Keratinocyte (primary cell): ENCODE data around the gene PPIA. TPM values are rescaled to one million over a fixed set of nuclear protein-coding genes. Genes with fewer than 3 reads are reported as not detected.

Experiments
- DNase-seq: peaks from one replicate; pipeline ENCODE4 v3.0.0-alpha.2; 2011; ENCODE audit warnings: low read depth, missing footprints, low spot score
- FAIRE-seq: peaks from 2 replicates; lab custom pipeline; 2011; peaks lifted over from hg19 to GRCh38; lab: Jason Lieb, UNC
- H2AFZ ChIP-seq: 2 replicates; pipeline ENCODE4 v1.6.0; 2012; ENCODE audit warnings: low read length, control low read depth, inconsistent platforms; ENCODE audit not compliant: control insufficient read depth
- H3K27ac ChIP-seq: 2 replicates; pipeline ENCODE4 v1.5.1; 2011; ENCODE audit warnings: low read length; ENCODE audit not compliant: control insufficient read depth, insufficient read depth
- H3K27me3 ChIP-seq: 3 replicates; pipeline ENCODE4 v1.6.0; 2011; ENCODE audit warnings: low read length; ENCODE audit not compliant: control insufficient read depth, insufficient read depth; ENCODE audit errors: extremely low read depth
- H3K36me3 ChIP-seq, 2 experiments: 2 replicates in 1 of 2; 3 replicates in 1 of 2; pipeline ENCODE4 v1.5.1; 2011; ENCODE audit warnings: low read length in 2 of 2, mild to moderate bottlenecking in 1 of 2; ENCODE audit not compliant: control insufficient read depth in 2 of 2, insufficient read depth in 2 of 2; ENCODE audit errors: extremely low read depth in 1 of 2
- H3K4me1 ChIP-seq: 3 replicates; pipeline ENCODE4 v1.5.1; 2011; ENCODE audit warnings: low read length; ENCODE audit not compliant: control insufficient read depth, insufficient read depth; ENCODE audit errors: extremely low read depth
- H3K4me2 ChIP-seq: 3 replicates; pipeline ENCODE4 v1.6.0; 2011; ENCODE audit warnings: low read depth, low read length; ENCODE audit not compliant: control insufficient read depth, insufficient read depth; ENCODE audit errors: extremely low read depth
- H3K4me3 ChIP-seq, 3 experiments: fragments of 200-600 bp in 1 of 3; sonication (generic) in 1 of 3; 2 replicates in 2 of 3; 3 replicates in 1 of 3; pipeline ENCODE4 v1.5.1; 2011 to 2016; ENCODE audit warnings: low read length in 3 of 3, mild to moderate bottlenecking in 3 of 3, control low read depth in 2 of 3, inconsistent platforms in 1 of 3, low read depth in 1 of 3, mixed read lengths in 1 of 3, mixed run types in 1 of 3, moderate library complexity in 1 of 3; ENCODE audit not compliant: control insufficient read depth in 2 of 3, insufficient read depth in 2 of 3; ENCODE audit errors: extremely low read depth in 1 of 3
- H3K79me2 ChIP-seq: 2 replicates; pipeline ENCODE4 v1.6.0; 2012; ENCODE audit warnings: low read length; ENCODE audit not compliant: control insufficient read depth, insufficient read depth
- H3K9ac ChIP-seq: 3 replicates; pipeline ENCODE4 v1.6.0; 2011; ENCODE audit warnings: low read length; ENCODE audit not compliant: control insufficient read depth, insufficient read depth; ENCODE audit errors: extremely low read depth
- H3K9me1 ChIP-seq: 3 replicates; pipeline ENCODE4 v1.6.0; 2011; ENCODE audit warnings: low read length; ENCODE audit not compliant: control insufficient read depth, insufficient read depth; ENCODE audit errors: extremely low read depth
- H3K9me3 ChIP-seq: 2 replicates; pipeline ENCODE4 v1.5.1; 2012; ENCODE audit warnings: low read depth, low read length; ENCODE audit not compliant: control insufficient read depth
- H4K20me1 ChIP-seq: 3 replicates; pipeline ENCODE4 v1.6.0; 2011; ENCODE audit warnings: low read length; ENCODE audit not compliant: control insufficient read depth, insufficient read depth; ENCODE audit errors: extremely low read depth
- CTCF ChIP-seq, 3 experiments: IDR thresholded peaks in 1 of 3; conservative IDR thresholded peaks in 1 of 3; optimal IDR thresholded peaks in 1 of 3; 2 replicates in 2 of 3; 3 replicates in 1 of 3; pipeline versions ENCODE3 to v1.5.1; 2011; ENCODE audit warnings: low read length in 3 of 3, mild to moderate bottlenecking in 3 of 3, moderate library complexity in 2 of 3, control low read depth in 1 of 3, inconsistent platforms in 1 of 3; ENCODE audit not compliant: insufficient read depth in 2 of 3; ENCODE audit errors: extremely low read depth in 1 of 3
- EZH2 ChIP-seq: IDR thresholded peaks from one replicate; pipeline ENCODE4 v1.6.1; 2012; ENCODE audit warnings: inconsistent platforms, mild to moderate bottlenecking, low read length, moderate library complexity
- dilution Hi-C: fragments of 300-500 bp; cut with MboI; formaldehyde crosslinking; loops from one replicate; pipeline ENCODE4 v1.7.0; 2020; ENCODE audit warnings: low sequenced_read_pairs; ENCODE audit not compliant: extremely low pct_ligation_motif_present
- polyA plus RNA-seq, 5 experiments: library from polyadenylated mRNA; depleted of rRNA in 3 of 5; stranded (reverse) in 3 of 5; stranded (forward) in 1 of 5; unstranded in 1 of 5; fragments of >200 nt; gene quantifications; 1 replicate in 1 of 5; 2 replicates in 3 of 5; 3 replicates in 1 of 5; pipeline versions ENCODE4 v1.2.1 to v1.2.3, GENCODE V29; 2011 to 2012; ENCODE audit warnings: missing spikeins in 2 of 5, low read depth in 1 of 5, low replicate concordance in 1 of 5

The PPIA gene
- polyA plus RNA-seq, 1 donor (not counting 4 experiments of a cell fraction or from before 2014, with no cell fraction given): 6,965 TPM

DNA sequence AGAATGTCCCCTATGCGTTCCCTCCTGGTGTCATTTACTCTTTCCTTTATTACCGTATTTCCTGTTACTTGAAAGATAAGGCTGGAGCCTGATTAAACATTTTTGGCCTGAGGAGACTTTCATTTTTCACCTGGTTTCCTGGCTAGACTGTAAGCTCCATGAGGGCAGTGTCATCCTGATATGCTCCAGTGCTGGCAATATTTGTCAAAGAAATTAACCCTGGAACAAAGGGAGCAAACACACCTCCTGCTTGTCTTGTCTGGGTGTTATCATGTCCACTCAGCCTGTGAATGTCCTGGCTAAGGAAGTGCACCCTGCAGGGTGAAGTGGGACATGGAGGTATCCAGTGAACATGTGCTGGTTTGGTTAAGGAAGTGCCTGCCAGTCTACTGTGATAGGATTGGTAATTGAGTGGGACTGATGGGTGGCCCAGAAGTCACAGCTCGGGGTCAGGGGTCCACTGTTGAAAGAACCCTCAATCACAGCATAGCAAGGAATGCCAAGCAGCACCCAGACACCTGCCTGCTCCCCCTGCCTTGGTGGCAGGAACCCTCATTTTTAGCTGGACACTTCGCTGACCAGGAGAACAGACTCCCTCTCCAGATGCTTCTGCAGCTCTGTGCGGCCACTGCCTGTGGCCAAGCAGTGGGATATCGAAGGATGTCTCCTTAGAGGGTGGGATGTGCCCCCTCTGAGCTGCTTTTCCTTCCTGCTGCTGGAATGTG, 20.9 kb upstream of the PPIA start:
- no peak for DNase-seq
- TF ChIP-seq CTCF (optimal IDR thresholded peaks at IDR 0.05 in 1 of 3, IDR thresholded peaks at IDR 0.05 in 1 of 3, conservative IDR thresholded peaks at IDR 0.05 in 1 of 3; ENCODE audit: extremely low read depth in 1 of 3, insufficient read depth in 2 of 3, low read length in 3 of 3) (no peak), EZH2 (no peak)
- H3K4me3 ChIP-seq: no peak overlapping the region
- no peaks in the 10 kb centered on the region for H3K27me3 ChIP-seq
- no peak for FAIRE-seq
- H3K79me2 ChIP-seq: no peaks in the 10 kb centered on the region
- no peak overlapping the region for H2AFZ ChIP-seq
- H3K27ac ChIP-seq: no peak overlapping the region
- dilution Hi-C loops: no loop called here
- H3K4me1 ChIP-seq: no peaks in the 10 kb centered on the region
- H4K20me1 ChIP-seq: no peaks in the 10 kb centered on the region
- H3K4me2 ChIP-seq: no peak overlapping the region
- no peaks in the 10 kb centered on the region for H3K9me1 ChIP-seq
- H3K9ac ChIP-seq: no peak overlapping the region
- H3K9me3 ChIP-seq: no peaks in the 10 kb centered on the region
- H3K36me3 ChIP-seq: no peaks in the 10 kb centered on the region

DNA sequence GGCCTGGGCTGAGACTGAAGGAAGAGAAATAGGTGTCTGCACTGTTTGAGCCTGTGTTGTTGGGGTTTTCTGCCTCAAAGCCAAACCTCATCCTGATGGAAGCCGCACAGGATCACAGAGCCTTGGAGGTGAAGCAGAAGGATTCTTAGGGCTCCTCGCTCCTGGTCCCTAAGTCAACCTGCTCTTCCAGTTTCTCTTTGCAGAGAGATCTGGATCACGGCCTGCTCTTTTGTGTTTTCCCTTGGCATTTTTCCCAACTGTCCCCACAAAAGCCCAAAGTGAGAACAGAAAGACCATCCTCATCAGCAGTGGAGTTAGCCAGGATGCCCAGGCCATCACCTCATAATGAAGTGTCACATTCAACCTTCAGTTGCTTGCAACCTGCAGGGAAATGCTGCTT, 20.3 kb upstream of the PPIA start:
- TF ChIP-seq EZH2 (no peak), CTCF (optimal IDR thresholded peaks at IDR 0.05 in 1 of 3, IDR thresholded peaks at IDR 0.05 in 1 of 3, conservative IDR thresholded peaks at IDR 0.05 in 1 of 3; ENCODE audit: extremely low read depth in 1 of 3, insufficient read depth in 2 of 3, low read length in 3 of 3) (no peak)
- no peak for DNase-seq
- H4K20me1 ChIP-seq: no peaks in the 10 kb centered on the region
- H3K9me1 ChIP-seq: no peaks in the 10 kb centered on the region
- no peak overlapping the region for H3K27ac ChIP-seq
- H3K27me3 ChIP-seq: no peaks in the 10 kb centered on the region
- H3K79me2 ChIP-seq: no peaks in the 10 kb centered on the region
- H3K9me3 ChIP-seq: no peaks in the 10 kb centered on the region
- no peak for FAIRE-seq
- no peaks in the 10 kb centered on the region for H3K4me1 ChIP-seq
- H3K4me3 ChIP-seq: no peak overlapping the region
- no peak overlapping the region for H3K4me2 ChIP-seq
- no peak overlapping the region for H2AFZ ChIP-seq
- dilution Hi-C loops: no loop called here
- H3K9ac ChIP-seq: no peak overlapping the region
- H3K36me3 ChIP-seq: no peaks in the 10 kb centered on the region
